GM12801 (cell line): Measurements from ENCODE around the gene VANGL2.

Experiments used
- CTCF ChIP-seq: IDR thresholded peaks from one replicate; pipeline ENCODE4 v1.5.1; 2011; ENCODE audit warnings: control low read depth; ENCODE audit not compliant: insufficient read length; ENCODE audit errors: extremely low read depth

Gene VANGL2

GRCh38 chr1:160427625-160428024, 27.3 kb downstream of the VANGL2 start:
- TF ChIP-seq CTCF = no peak

- no peak for TF ChIP-seq CTCF
Measured at GRCh38 chr1:160428053-160428452, 27.7 kb downstream of the VANGL2 start.

GRCh38 chr1:160428655-160429054, 28.3 kb downstream of the VANGL2 start:
- TF ChIP-seq CTCF = no peak

- no peak for TF ChIP-seq CTCF
Measured at GRCh38 chr1:160429125-160429561, 28.8 kb downstream of the VANGL2 start.

GRCh38 chr1:160429702-160430535, 29.6 kb downstream of the VANGL2 start:
- no peak for TF ChIP-seq CTCF

GRCh38 chr1:160431006-160431405, 30.6 kb downstream of the VANGL2 start:
- TF ChIP-seq CTCF = no peak

GRCh38 chr1:160431571-160431970, 31.2 kb downstream of the VANGL2 start:
- no peak for TF ChIP-seq CTCF
